ENCODE data around the gene KANTR.

GRCh38 chrX:53084863-53085262, 9.1 kb upstream of the KANTR start:
- TF ChIP-seq POLR2A (IDR thresholded peaks at IDR 0.05) (no peak), CTCF (IDR thresholded peaks at IDR 0.05) (no peak)
